ENCODE data around the gene SRGAP3. TPM values are rescaled to one million over a fixed set of nuclear protein-coding genes. Genes with fewer than 3 reads are reported as not detected.

SRGAP3 gene
- total and polyA plus RNA-seq, 10 of the 15 experiments (the other 5 are each of a cell fraction or from before 2014, with no cell fraction given), result 0.32 to 1.7 (median 0.99) TPM

DNA sequence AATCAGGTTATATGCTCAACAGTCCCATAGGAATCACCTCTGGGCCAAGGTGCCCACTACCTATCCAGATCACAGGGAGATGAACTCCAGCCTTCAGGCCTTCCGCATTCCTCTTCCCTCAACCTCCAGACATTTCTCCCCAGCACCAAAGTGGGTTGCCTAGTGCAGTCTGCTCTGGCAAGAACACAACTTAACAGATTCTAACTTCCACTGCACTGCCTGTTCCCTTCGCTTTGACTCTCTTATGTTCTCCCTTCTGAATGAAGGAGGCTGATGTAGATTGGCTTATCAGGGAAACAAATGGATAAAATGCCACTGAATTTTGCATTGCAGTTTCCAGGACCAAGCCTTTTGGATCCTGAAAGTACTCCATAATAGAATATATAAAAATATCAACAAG lies 106.3 kb downstream of the SRGAP3 start:
- Histone ChIP-seq H3K4me2 (ENCODE audit: control insufficient read depth, insufficient read depth) (no peak overlapping the region), H3K36me3 (ENCODE audit: control insufficient read depth in 2 of 2, insufficient read depth in 2 of 2, low read length in 1 of 2) (no peaks in the 10 kb centered on the region), H3K9ac (ENCODE audit: control insufficient read depth, insufficient read depth, low read length) (no peak overlapping the region), H3K27me3 (replicated peaks in 1 of 2; ENCODE audit: control insufficient read depth in 2 of 2, insufficient read depth in 2 of 2, low read length in 1 of 2) (no peaks in the 10 kb centered on the region), H3K9me3 (replicated peaks; ENCODE audit: control insufficient read depth, insufficient read depth, low read length) (no peaks in the 10 kb centered on the region; the same call in 1 of the 3 replicates), H4K20me1 (ENCODE audit: control insufficient read depth, insufficient read depth) (no peaks in the 10 kb centered on the region), H3K4me3 (no peak overlapping the region), H3K4me1 (ENCODE audit: control insufficient read depth, insufficient read depth, low read length) (peaks cover 8% of the 10 kb centered on the region), H3K79me2 (ENCODE audit: control insufficient read depth, insufficient read depth, low read length) (no peaks in the 10 kb centered on the region), H3K27ac (ENCODE audit: control insufficient read depth, insufficient read depth) (no peak overlapping the region), H2AFZ (ENCODE audit: control insufficient read depth, low read depth, low read length) (no peak overlapping the region)
- DNase-seq (ENCODE audit: low read depth, low spot score) (no peak), ATAC-seq (no peak), FAIRE-seq (no peak)
- ChIA-PET SMC1A (ENCODE audit: uncharacterized antibody, unreplicated experiment) (no interaction called here), RAD21 (ENCODE audit: unreplicated experiment) (no interaction called here), POLR2A (no interaction called here), CTCF (no interaction called here)
- intact Hi-C loops (cut with micrococcal nuclease; ENCODE audit: unreplicated experiment), result no loop called here
- BruUV-seq (replicated peaks), result no TSS peak
- in situ Hi-C loops (cut with MboI), result no loop called here
- 82% methylated on average over 2 of the region's 2 CpGs for WGBS (ENCODE audit: insufficient coverage, insufficient replicate concordance, low lambda C conversion rate, missing lambda C conversion rate)
- TF ChIP-seq, protein P1, sequence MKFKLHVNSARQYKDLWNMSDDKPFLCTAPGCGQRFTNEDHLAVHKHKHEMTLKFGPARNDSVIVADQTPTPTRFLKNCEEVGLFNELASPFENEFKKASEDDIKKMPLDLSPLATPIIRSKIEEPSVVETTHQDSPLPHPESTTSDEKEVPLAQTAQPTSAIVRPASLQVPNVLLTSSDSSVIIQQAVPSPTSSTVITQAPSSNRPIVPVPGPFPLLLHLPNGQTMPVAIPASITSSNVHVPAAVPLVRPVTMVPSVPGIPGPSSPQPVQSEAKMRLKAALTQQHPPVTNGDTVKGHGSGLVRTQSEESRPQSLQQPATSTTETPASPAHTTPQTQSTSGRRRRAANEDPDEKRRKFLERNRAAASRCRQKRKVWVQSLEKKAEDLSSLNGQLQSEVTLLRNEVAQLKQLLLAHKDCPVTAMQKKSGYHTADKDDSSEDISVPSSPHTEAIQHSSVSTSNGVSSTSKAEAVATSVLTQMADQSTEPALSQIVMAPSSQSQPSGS (IDR thresholded peaks at IDR 0.05; ENCODE audit: low read length), result no peak
- TF ChIP-seq MEF2A (IDR thresholded peaks at IDR 0.05; ENCODE audit: insufficient read depth, low read depth, low read length) (no peak), CBX5 (IDR thresholded peaks at IDR 0.05; ENCODE audit: low read depth) (no peak), NR2C1 (IDR thresholded peaks at IDR 0.05) (no peak), FOXM1 (IDR thresholded peaks at IDR 0.05; ENCODE audit: low read depth, low read length) (no peak), ESRRA (IDR thresholded peaks at IDR 0.05; ENCODE audit: low read length) (no peak), JUND (IDR thresholded peaks at IDR 0.05; ENCODE audit: low read depth, low read length) (no peak)
- TF ChIP-seq, protein P2, sequence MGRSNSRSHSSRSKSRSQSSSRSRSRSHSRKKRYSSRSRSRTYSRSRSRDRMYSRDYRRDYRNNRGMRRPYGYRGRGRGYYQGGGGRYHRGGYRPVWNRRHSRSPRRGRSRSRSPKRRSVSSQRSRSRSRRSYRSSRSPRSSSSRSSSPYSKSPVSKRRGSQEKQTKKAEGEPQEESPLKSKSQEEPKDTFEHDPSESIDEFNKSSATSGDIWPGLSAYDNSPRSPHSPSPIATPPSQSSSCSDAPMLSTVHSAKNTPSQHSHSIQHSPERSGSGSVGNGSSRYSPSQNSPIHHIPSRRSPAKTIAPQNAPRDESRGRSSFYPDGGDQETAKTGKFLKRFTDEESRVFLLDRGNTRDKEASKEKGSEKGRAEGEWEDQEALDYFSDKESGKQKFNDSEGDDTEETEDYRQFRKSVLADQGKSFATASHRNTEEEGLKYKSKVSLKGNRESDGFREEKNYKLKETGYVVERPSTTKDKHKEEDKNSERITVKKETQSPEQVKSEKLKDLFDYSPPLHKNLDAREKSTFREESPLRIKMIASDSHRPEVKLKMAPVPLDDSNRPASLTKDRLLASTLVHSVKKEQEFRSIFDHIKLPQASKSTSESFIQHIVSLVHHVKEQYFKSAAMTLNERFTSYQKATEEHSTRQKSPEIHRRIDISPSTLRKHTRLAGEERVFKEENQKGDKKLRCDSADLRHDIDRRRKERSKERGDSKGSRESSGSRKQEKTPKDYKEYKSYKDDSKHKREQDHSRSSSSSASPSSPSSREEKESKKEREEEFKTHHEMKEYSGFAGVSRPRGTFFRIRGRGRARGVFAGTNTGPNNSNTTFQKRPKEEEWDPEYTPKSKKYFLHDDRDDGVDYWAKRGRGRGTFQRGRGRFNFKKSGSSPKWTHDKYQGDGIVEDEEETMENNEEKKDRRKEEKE (IDR thresholded peaks at IDR 0.05), result no peak
- TF ChIP-seq, protein P3, sequence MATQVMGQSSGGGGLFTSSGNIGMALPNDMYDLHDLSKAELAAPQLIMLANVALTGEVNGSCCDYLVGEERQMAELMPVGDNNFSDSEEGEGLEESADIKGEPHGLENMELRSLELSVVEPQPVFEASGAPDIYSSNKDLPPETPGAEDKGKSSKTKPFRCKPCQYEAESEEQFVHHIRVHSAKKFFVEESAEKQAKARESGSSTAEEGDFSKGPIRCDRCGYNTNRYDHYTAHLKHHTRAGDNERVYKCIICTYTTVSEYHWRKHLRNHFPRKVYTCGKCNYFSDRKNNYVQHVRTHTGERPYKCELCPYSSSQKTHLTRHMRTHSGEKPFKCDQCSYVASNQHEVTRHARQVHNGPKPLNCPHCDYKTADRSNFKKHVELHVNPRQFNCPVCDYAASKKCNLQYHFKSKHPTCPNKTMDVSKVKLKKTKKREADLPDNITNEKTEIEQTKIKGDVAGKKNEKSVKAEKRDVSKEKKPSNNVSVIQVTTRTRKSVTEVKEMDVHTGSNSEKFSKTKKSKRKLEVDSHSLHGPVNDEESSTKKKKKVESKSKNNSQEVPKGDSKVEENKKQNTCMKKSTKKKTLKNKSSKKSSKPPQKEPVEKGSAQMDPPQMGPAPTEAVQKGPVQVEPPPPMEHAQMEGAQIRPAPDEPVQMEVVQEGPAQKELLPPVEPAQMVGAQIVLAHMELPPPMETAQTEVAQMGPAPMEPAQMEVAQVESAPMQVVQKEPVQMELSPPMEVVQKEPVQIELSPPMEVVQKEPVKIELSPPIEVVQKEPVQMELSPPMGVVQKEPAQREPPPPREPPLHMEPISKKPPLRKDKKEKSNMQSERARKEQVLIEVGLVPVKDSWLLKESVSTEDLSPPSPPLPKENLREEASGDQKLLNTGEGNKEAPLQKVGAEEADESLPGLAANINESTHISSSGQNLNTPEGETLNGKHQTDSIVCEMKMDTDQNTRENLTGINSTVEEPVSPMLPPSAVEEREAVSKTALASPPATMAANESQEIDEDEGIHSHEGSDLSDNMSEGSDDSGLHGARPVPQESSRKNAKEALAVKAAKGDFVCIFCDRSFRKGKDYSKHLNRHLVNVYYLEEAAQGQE (IDR thresholded peaks at IDR 0.05; ENCODE audit: low read depth, low read length), result no peak
- TF ChIP-seq, protein P4, sequence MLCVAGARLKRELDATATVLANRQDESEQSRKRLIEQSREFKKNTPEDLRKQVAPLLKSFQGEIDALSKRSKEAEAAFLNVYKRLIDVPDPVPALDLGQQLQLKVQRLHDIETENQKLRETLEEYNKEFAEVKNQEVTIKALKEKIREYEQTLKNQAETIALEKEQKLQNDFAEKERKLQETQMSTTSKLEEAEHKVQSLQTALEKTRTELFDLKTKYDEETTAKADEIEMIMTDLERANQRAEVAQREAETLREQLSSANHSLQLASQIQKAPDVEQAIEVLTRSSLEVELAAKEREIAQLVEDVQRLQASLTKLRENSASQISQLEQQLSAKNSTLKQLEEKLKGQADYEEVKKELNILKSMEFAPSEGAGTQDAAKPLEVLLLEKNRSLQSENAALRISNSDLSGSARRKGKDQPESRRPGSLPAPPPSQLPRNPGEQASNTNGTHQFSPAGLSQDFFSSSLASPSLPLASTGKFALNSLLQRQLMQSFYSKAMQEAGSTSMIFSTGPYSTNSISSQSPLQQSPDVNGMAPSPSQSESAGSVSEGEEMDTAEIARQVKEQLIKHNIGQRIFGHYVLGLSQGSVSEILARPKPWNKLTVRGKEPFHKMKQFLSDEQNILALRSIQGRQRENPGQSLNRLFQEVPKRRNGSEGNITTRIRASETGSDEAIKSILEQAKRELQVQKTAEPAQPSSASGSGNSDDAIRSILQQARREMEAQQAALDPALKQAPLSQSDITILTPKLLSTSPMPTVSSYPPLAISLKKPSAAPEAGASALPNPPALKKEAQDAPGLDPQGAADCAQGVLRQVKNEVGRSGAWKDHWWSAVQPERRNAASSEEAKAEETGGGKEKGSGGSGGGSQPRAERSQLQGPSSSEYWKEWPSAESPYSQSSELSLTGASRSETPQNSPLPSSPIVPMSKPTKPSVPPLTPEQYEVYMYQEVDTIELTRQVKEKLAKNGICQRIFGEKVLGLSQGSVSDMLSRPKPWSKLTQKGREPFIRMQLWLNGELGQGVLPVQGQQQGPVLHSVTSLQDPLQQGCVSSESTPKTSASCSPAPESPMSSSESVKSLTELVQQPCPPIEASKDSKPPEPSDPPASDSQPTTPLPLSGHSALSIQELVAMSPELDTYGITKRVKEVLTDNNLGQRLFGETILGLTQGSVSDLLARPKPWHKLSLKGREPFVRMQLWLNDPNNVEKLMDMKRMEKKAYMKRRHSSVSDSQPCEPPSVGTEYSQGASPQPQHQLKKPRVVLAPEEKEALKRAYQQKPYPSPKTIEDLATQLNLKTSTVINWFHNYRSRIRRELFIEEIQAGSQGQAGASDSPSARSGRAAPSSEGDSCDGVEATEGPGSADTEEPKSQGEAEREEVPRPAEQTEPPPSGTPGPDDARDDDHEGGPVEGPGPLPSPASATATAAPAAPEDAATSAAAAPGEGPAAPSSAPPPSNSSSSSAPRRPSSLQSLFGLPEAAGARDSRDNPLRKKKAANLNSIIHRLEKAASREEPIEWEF (IDR thresholded peaks at IDR 0.05; ENCODE audit: insufficient replicate concordance, low read depth, low read length), result no peak
